ENCODE results near the gene ITPR1.
"Not testable (repeated sequence)": the region's sequence is repeated elsewhere in the genome, so short reads cannot be mapped to it uniquely, and the experiment has no call there.

The ITPR1 gene

GRCh38 chr3:4759689-4760312 lies 266.7 kb downstream of the ITPR1 start (continued):
- no peak for TF ChIP-seq BCL6B (tag by site-specific recombination; IDR thresholded peaks at IDR 0.05)

- Histone ChIP-seq H3K4me3 (ENCODE audit: low read depth, low read length) (no peak overlapping the region), H3K27ac (ENCODE audit: extremely low read depth, low read depth, low read length) (no peak overlapping the region), H3K36me3 (ENCODE audit: control insufficient read depth in 2 of 2, insufficient read depth in 1 of 2, low read length in 2 of 2) (no peaks in the 10 kb centered on the region), H3K9me3 (ENCODE audit: control insufficient read depth, insufficient read depth, low read depth, low read length) (no peaks in the 10 kb centered on the region), H3K4me1 (ENCODE audit: control insufficient read depth, insufficient read depth, low read length) (no peaks in the 10 kb centered on the region)
- ChIA-PET POLR2A (no interaction called here), CTCF (interaction anchor here (0.6 to 0.8 kb wide), 2 partner anchors 41 to 137 kb away, joined by 5 read pairs; no protein-coding TSS in a partner anchor)
- TF ChIP-seq ZNF677 (tag by site-specific recombination; IDR thresholded peaks at IDR 0.05) = no peak
- no peak for TF ChIP-seq INSM2 (tag by site-specific recombination; IDR thresholded peaks at IDR 0.05)
- TF ChIP-seq ZNF221 (tag by site-specific recombination; IDR thresholded peaks at IDR 0.05; ENCODE audit: borderline replicate concordance) = no peak
- no peak for TF ChIP-seq ZNF202 (tag by site-specific recombination; IDR thresholded peaks at IDR 0.05; ENCODE audit: borderline replicate concordance)
- no peak for TF ChIP-seq ZNF660 (tag by site-specific recombination; IDR thresholded peaks at IDR 0.05)
Measured at GRCh38 chr3:4761759-4762158, 268.6 kb downstream of the ITPR1 start.

GRCh38 chr3:4762481-4763230 lies 269.5 kb downstream of the ITPR1 start:
- POLR2A ChIA-PET; H3K9me3 ChIP-seq (ENCODE audit: control insufficient read depth, insufficient read depth, low read depth, low read length); H3K4me1 ChIP-seq (ENCODE audit: control insufficient read depth, insufficient read depth, low read length); H3K36me3 ChIP-seq (ENCODE audit: control insufficient read depth in 2 of 2, insufficient read depth in 1 of 2, low read length in 2 of 2); H3K27ac ChIP-seq (ENCODE audit: extremely low read depth, low read depth, low read length); H3K4me3 ChIP-seq (ENCODE audit: low read depth, low read length): not testable (repeated sequence)
- TF ChIP-seq ZNF146 (tag by site-specific recombination; IDR thresholded peaks at IDR 0.05) = peak; percentile 86
- CTCF ChIA-PET = interaction anchor here (0.6 to 0.8 kb wide), 2 partner anchors 15 to 42 kb away, joined by 3 to 5 read pairs; no protein-coding TSS in a partner anchor

- no peak overlapping the region for H3K4me3 ChIP-seq (ENCODE audit: low read depth, low read length)
- ChIA-PET POLR2A (interaction anchor here (0.6 kb wide), 1 partner anchor 329 kb away, joined by 6 read pairs; no protein-coding TSS in a partner anchor), CTCF (interaction anchor here (0.6 kb wide), 1 partner anchor 16 kb away, joined by 3 read pairs; no protein-coding TSS in a partner anchor)
- no peak overlapping the region for H3K27ac ChIP-seq (ENCODE audit: extremely low read depth, low read depth, low read length)
- no peak for TF ChIP-seq ZNF433 (tag by site-specific recombination; IDR thresholded peaks at IDR 0.05; ENCODE audit: low read depth)
- no peak for TF ChIP-seq ZNF521 (tag by site-specific recombination; IDR thresholded peaks at IDR 0.05)
- no peak for TF ChIP-seq ZBTB21 (tag by site-specific recombination; IDR thresholded peaks at IDR 0.05)
- no peak for TF ChIP-seq ZFHX2 (tag by site-specific recombination; conservative IDR thresholded peaks at IDR 0.05)
- TF ChIP-seq WT1 (tag by site-specific recombination; IDR thresholded peaks at IDR 0.05) = no peak
- no peak for TF ChIP-seq ZNF157 (tag by site-specific recombination; IDR thresholded peaks at IDR 0.05)
- no peak for TF ChIP-seq ZNF530 (tag by site-specific recombination; IDR thresholded peaks at IDR 0.05; ENCODE audit: low read depth)
- no peak for TF ChIP-seq ZNF10 (tag by site-specific recombination; IDR thresholded peaks at IDR 0.05)
- TF ChIP-seq ZNF221 (tag by site-specific recombination; IDR thresholded peaks at IDR 0.05; ENCODE audit: borderline replicate concordance) = no peak
- TF ChIP-seq ZNF791 (tag by site-specific recombination; IDR thresholded peaks at IDR 0.05) = no peak
- no peak for TF ChIP-seq ZIC2 (tag by site-specific recombination; IDR thresholded peaks at IDR 0.05)
- TF ChIP-seq GLIS2 (tag by site-specific recombination; IDR thresholded peaks at IDR 0.05) = no peak
- TF ChIP-seq ZNF174 (tag by site-specific recombination; IDR thresholded peaks at IDR 0.05) = no peak
- no peak for TF ChIP-seq SETDB1 (IDR thresholded peaks at IDR 0.05; ENCODE audit: insufficient read length, low read length)
- TF ChIP-seq PBX3 (CRISPR knock-in tag; IDR thresholded peaks at IDR 0.05) = no peak
- TF ChIP-seq ZNF677 (tag by site-specific recombination; IDR thresholded peaks at IDR 0.05) = no peak
- no peak for TF ChIP-seq ZNF558 (tag by site-specific recombination; IDR thresholded peaks at IDR 0.05)
- peaks cover 0 to 4% of the 10 kb centered on the region in 2 experiments; a peak in 1 of 3 replicates for H3K36me3 ChIP-seq (ENCODE audit: control insufficient read depth in 2 of 2, insufficient read depth in 1 of 2, low read length in 2 of 2)
- H3K4me1 ChIP-seq (ENCODE audit: control insufficient read depth, insufficient read depth, low read length) = no peaks in the 10 kb centered on the region
- H3K9me3 ChIP-seq (ENCODE audit: control insufficient read depth, insufficient read depth, low read depth, low read length) = no peaks in the 10 kb centered on the region
Measured at GRCh38 chr3:4763604-4764247, 270.6 kb downstream of the ITPR1 start.

Data from HEK293 (cell line).